Osteocyte (in vitro differentiated cells): ENCODE results near the gene DTX1. TPM values are rescaled to one million over a fixed set of nuclear protein-coding genes. Genes with fewer than 3 reads are reported as not detected.
A peak's percentile ranks its signal among the peaks of the same experiment; 100 is the strongest.

ENCODE experiments used
- DNase-seq: peaks from one replicate; pipeline ENCODE4 v3.0.0; 2021; ENCODE audit warnings: mixed read lengths; ENCODE audit not compliant: unreplicated experiment; ENCODE audit errors: extremely low spot score
- H3K27ac Mint-ChIP-seq: one replicate; pipeline ENCODE4 v1.8.0; 2021; ENCODE audit warnings: mild to moderate bottlenecking, mixed read lengths; ENCODE audit not compliant: unreplicated experiment
- H3K27me3 Mint-ChIP-seq: one replicate; pipeline ENCODE4 v1.8.0; 2021; ENCODE audit warnings: mixed read lengths; ENCODE audit not compliant: unreplicated experiment
- H3K36me3 Mint-ChIP-seq: one replicate; pipeline ENCODE4 v1.8.0; 2021; ENCODE audit warnings: mixed read lengths; ENCODE audit not compliant: unreplicated experiment
- H3K4me1 Mint-ChIP-seq: one replicate; pipeline ENCODE4 v1.8.0; 2021; ENCODE audit warnings: mixed read lengths; ENCODE audit not compliant: unreplicated experiment
- H3K4me3 Mint-ChIP-seq: one replicate; pipeline ENCODE4 v1.8.0; 2021; ENCODE audit warnings: mild to moderate bottlenecking, moderate library complexity, mixed read lengths; ENCODE audit not compliant: unreplicated experiment
- H3K9me3 Mint-ChIP-seq: one replicate; pipeline ENCODE4 v1.8.0; 2021; ENCODE audit warnings: mixed read lengths; ENCODE audit not compliant: unreplicated experiment
- CTCF ChIP-seq: fragments of 200-600 bp; sonication (generic); IDR thresholded peaks from 2 replicates; pipeline ENCODE4 v1.5.0; 2021; ENCODE audit warnings: antibody characterized with exemption, mild to moderate bottlenecking, moderate library complexity
- total RNA-seq: library from RNA; stranded (reverse); gene quantifications from 2 replicates; pipeline ENCODE4 v1.2.1, GENCODE V29; 2021

Gene DTX1
- total RNA-seq, 1 donor from 2014 or later, result not detected

DNA sequence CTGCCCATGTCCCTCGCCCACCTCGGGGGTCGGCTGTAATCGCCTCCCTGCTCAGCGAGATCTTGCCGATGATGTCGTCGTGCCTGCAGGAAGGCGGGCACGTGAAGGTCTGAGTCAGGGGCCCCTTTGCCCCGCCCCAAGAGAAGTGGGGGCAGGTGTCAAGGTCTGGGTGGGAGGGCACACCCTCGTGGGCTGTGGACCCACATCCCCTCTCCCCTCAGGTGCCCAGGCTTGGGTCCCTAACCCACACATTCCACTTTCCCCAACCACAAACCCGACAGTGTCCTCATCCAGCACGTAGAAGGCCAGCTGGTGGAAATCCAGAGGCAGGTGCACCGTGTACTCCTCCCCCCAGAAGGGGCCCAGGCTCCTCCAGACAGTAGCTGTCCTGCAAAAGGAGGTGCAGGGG lies 71.3 kb downstream of the DTX1 start:
- H3K27ac Mint-ChIP-seq, result no peak overlapping the region
- no peak for DNase-seq

GRCh38 chr12:113128802-113129663 lies 72.5 kb downstream of the DTX1 start:
- Mint-ChIP-seq H3K27ac (no peak overlapping the region), H3K27me3 (peaks cover 21% of the 10 kb centered on the region), H3K4me1 (no peaks in the 10 kb centered on the region), H3K36me3 (no peaks in the 10 kb centered on the region), H3K4me3 (no peak overlapping the region), H3K9me3 (no peaks in the 10 kb centered on the region)
- TF ChIP-seq CTCF, result no peak
- DNase-seq, result no peak

More for the DNA sequence above, 71.3 kb downstream of the DTX1 start:
- TF ChIP-seq CTCF, result no peak
- no peaks in the 10 kb centered on the region for H3K4me1 Mint-ChIP-seq
- peaks cover 7% of the 10 kb centered on the region for H3K9me3 Mint-ChIP-seq
- peaks cover 29% of the 10 kb centered on the region for H3K27me3 Mint-ChIP-seq
- no peak overlapping the region for H3K4me3 Mint-ChIP-seq
- no peaks in the 10 kb centered on the region for H3K36me3 Mint-ChIP-seq

DNA sequence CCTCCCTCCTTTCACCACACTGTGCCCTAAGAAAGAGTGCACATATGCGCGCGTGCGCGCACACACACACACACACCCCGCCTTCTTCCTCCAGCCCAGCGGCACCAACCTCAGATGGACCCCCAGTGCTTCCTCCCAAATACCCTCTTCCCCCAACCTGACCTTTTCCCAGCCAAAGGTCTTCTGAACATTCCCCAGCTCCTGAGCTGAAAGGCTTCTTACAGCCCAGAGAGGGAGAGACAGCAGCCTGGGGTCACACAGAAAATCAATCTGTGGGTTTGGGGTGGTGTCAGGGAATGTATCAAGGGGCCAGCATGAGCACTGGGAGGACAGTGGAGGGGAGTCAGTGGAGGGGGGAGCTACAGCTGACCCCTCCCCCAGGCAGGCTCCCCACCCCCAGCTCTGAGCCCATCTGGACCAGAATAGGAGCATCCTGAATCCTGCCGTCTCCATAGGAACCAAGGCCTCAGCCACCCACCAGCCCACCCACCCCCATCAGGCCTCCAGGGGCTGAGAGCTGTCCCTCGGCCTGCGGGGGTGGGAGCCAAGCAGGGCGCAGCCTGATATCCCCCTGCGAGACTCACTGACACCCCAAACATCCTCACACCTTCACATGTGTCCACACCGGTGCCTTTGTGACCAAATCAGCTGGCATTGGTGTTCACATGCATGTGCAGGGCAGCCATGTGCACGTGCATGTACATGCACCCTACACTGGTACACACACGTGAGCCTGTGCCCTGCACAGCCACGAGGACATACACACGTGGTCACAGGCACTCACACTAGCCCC lies 73.3 kb downstream of the DTX1 start:
- Mint-ChIP-seq H3K4me3 (no peak overlapping the region), H3K36me3 (no peaks in the 10 kb centered on the region), H3K27ac (no peak overlapping the region), H3K9me3 (no peaks in the 10 kb centered on the region), H3K4me1 (no peaks in the 10 kb centered on the region), H3K27me3 (peaks cover 21% of the 10 kb centered on the region)
- no peak for TF ChIP-seq CTCF
- DNase-seq, result no peak

- Mint-ChIP-seq H3K36me3 (no peaks in the 10 kb centered on the region), H3K9me3 (no peaks in the 10 kb centered on the region), H3K27me3 (peaks cover 22% of the 10 kb centered on the region), H3K27ac (no peak overlapping the region), H3K4me1 (no peaks in the 10 kb centered on the region), H3K4me3 (no peak overlapping the region)
- peak; percentile 5 for TF ChIP-seq CTCF
- no peak for DNase-seq
Measured at GRCh38 chr12:113130457-113131135, 74.1 kb downstream of the DTX1 start.
